Gastrocnemius medialis (tissue), 4 donors: ENCODE results near the gene GAB2. TPM values are rescaled to one million over a fixed set of nuclear protein-coding genes. Genes with fewer than 3 reads are reported as not detected.

Experiments used
- ATAC-seq, 2 donors: fragments of 150-250 bp; one replicate each; pipeline ENCODE4 v1.9.1; 2016
- DNase-seq, 2 donors: peaks; one replicate each; pipeline ENCODE4 v3.0.0-alpha.2; 2019
- H3K27ac ChIP-seq, 4 donors: fragments of 200-600 bp; sonication (generic); 1 replicate in 1 of 4; 2 replicates in 3 of 4; pipeline ENCODE4 v1.5.1; 2016 to 2018; ENCODE audit warnings: mild to moderate bottlenecking in 2 of 4, moderate library complexity in 1 of 4
- H3K27me3 ChIP-seq, 3 donors: fragments of 200-600 bp; sonication (generic) in 2 of 3; 1 replicate in 1 of 3; 2 replicates in 2 of 3; pipeline versions ENCODE4 v1.5.1 to v1.6.0; 2016 to 2019; ENCODE audit warnings: mild to moderate bottlenecking in 1 of 3, moderate library complexity in 1 of 3
- H3K36me3 ChIP-seq, 2 donors: fragments of 200-600 bp; sonication (generic) in 1 of 2; one replicate each; pipeline ENCODE4 v1.5.1; 2017 to 2018
- H3K4me1 ChIP-seq, 2 donors: fragments of 200-600 bp; sonication (generic) in 1 of 2; one replicate each; pipeline ENCODE4 v1.5.1; 2016 to 2017; ENCODE audit warnings: mild to moderate bottlenecking in 2 of 2
- H3K4me3 ChIP-seq, 4 donors: fragments of 200-600 bp; sonication (generic) in 3 of 4; 1 replicate in 1 of 4; 2 replicates in 3 of 4; pipeline ENCODE4 v1.5.1; 2016 to 2019; ENCODE audit warnings: mild to moderate bottlenecking in 2 of 4
- H3K9me3 ChIP-seq, 3 donors: fragments of 200-600 bp; sonication (generic) in 2 of 3; 1 replicate in 1 of 3; 2 replicates in 2 of 3; pipeline ENCODE4 v1.5.1; 2016 to 2019
- CTCF ChIP-seq, 5 experiments: fragments of 450-650 bp in 3 of 5; fragments of 200-600 bp in 2 of 5; sonication (generic) in 2 of 5; IDR thresholded peaks in 4 of 5; conservative IDR thresholded peaks in 1 of 5; 1 replicate in 4 of 5; 2 replicates in 1 of 5; pipeline ENCODE4 v1.5.1; 2016 to 2019; ENCODE audit warnings: antibody characterized with exemption in 5 of 5, mild to moderate bottlenecking in 3 of 5, moderate library complexity in 3 of 5
- POLR2A ChIP-seq, 2 donors: fragments of 450-650 bp; IDR thresholded peaks; one replicate each; pipeline ENCODE4 v1.6.1; 2017; ENCODE audit warnings: antibody characterized with exemption in 2 of 2, mild to moderate bottlenecking in 2 of 2, moderate library complexity in 2 of 2
- in situ Hi-C, 4 donors: fragments of 200-750 bp; cut with MboI; loops; one replicate each; pipeline versions ENCODE4 v1.15.0 to v1.8.0; 2017; ENCODE audit warnings: low sequenced_read_pairs in 4 of 4
- intact Hi-C: fragments of 100-400 bp; cut with DNase I; formaldehyde crosslinking; loops from one replicate; pipeline ENCODE4 v1.15.1; 2023; ENCODE audit warnings: low total_unique reads
- total RNA-seq, 4 donors: library from RNA; depleted of rRNA; stranded (reverse); fragments of >200 nt; gene quantifications; one replicate each; pipeline versions ENCODE4 v1.1.0 to v1.2.3, GENCODE V29; 2016

The GAB2 gene
- total RNA-seq, 4 donors from 2014 or later, result 4.9 to 68.0 (median 25.8) TPM

- no peak overlapping the region for H3K4me3 ChIP-seq
- H3K27me3 ChIP-seq, result no peaks in the 10 kb centered on the region
- H3K36me3 ChIP-seq, result no peaks in the 10 kb centered on the region
- in situ Hi-C loops, result no loop called here
- H3K27ac ChIP-seq, result peak overlapping the region; percentile 37 to 85 (median 64)
- DNase-seq (no peak), ATAC-seq (no peak)
- no peaks in the 10 kb centered on the region for H3K9me3 ChIP-seq
- intact Hi-C loops, result no loop called here
- peaks cover 37 to 45% of the 10 kb centered on the region in 2 donors for H3K4me1 ChIP-seq
- TF ChIP-seq CTCF (IDR thresholded peaks at IDR 0.05 in 4 of 5, conservative IDR thresholded peaks at IDR 0.05 in 1 of 5) (no peak), POLR2A (IDR thresholded peaks at IDR 0.05) (no peak)
Observed at GRCh38 chr11:78192223-78192719, 225.3 kb downstream of the GAB2 start.

DNA sequence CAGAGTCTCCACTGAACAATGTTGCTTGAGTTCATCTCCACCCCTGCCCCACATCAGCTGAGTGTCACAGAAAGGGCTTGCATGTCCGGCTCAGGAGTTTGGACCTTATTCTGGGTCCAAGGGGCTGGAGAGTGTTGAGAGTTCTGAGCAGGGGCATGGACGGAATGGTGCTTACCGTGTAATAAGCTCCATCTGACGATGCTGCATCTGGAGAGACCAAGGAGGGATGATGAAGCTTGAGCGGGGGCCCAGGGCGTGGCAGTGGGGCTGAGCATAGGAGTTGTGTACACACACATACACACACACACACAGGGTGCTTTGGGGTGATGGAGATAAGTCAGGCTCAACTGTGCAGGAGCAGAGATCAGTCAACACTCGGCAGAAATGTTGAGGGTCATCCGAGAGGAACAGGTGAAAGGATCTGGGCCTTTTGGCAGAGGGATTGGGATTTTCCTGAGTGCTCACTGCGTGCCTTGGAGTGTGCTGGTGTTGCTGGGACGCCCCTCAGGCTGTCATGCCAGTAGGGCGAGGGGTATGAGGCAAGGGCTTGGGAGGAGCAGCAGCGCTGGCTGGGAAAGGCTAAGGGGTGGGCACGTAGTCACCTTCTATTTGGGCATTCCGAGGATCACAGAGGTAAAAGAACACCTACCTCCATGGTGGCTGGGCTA, 226.6 kb downstream of the GAB2 start:
- ATAC-seq, result no peak
- H3K4me3 ChIP-seq, result no peak overlapping the region

DNA sequence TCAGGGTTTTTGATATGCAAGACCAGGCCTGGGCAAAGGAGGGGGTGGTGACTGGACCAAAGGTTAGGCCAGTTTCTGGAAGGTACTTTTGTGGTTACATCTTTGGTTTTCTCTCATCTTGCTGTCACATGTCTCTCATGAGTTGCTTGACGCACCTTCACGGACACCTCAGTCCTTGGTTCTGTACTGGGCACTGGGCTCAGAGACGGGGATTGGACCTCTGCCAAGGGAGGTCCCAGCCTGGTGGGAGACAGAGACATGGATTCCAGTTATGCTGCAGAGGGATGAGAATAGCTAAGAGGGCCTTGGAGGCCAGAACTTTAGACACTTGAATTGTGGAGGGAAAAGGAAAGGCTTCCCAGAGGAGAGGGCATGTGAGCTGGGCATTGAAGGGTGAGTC, 227.2 kb downstream of the GAB2 start:
- intact Hi-C loops, result no loop called here
- H3K4me3 ChIP-seq, result no peak overlapping the region
- no peaks in the 10 kb centered on the region for H3K9me3 ChIP-seq
- H3K36me3 ChIP-seq, result no peaks in the 10 kb centered on the region
- TF ChIP-seq CTCF (IDR thresholded peaks at IDR 0.05 in 4 of 5, conservative IDR thresholded peaks at IDR 0.05 in 1 of 5) (no peak), POLR2A (IDR thresholded peaks at IDR 0.05) (no peak)
- H3K27ac ChIP-seq, result peak overlapping the region in 3 of 4 donors; percentile 71 to 94 (median 85)
- DNase-seq (no peak), ATAC-seq (no peak)
- H3K27me3 ChIP-seq, result no peaks in the 10 kb centered on the region
- peaks cover 37 to 49% of the 10 kb centered on the region in 2 donors for H3K4me1 ChIP-seq
- in situ Hi-C loops, result no loop called here

More for the DNA sequence above, 226.6 kb downstream of the GAB2 start:
- TF ChIP-seq CTCF (IDR thresholded peaks at IDR 0.05 in 4 of 5, conservative IDR thresholded peaks at IDR 0.05 in 1 of 5), result no peak
- TF ChIP-seq POLR2A (IDR thresholded peaks at IDR 0.05), result no peak
- Histone ChIP-seq H3K36me3 (no peaks in the 10 kb centered on the region), H3K27ac (peak overlapping the region; percentile 57 to 85 (median 68)), H3K27me3 (no peaks in the 10 kb centered on the region), H3K9me3 (no peaks in the 10 kb centered on the region), H3K4me1 (peaks cover 37 to 49% of the 10 kb centered on the region in 2 donors)
- intact Hi-C loops (no loop called here), in situ Hi-C loops (no loop called here)
- DNase-seq, result no peak

DNA sequence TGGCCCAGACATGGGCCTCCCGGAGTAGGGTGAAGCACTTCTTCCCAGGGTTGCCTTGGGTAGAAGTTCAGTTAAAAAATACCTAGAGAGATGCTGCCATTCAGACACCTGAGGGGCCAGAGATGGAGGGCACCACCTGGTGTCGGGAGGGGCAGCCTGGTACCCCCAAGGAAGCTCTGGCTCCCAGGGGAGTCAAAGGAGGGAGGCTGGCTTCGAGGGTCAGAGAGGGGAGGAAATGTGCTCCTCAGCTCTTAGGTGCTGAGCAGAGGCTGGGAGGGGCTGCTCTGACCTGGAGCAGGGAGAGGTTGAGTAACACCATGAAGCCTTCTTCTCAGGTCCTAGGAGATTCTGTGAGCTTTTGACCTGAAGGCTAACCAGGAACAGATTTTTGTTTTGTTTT, 227.8 kb downstream of the GAB2 start:
- no peak for DNase-seq
- in situ Hi-C loops (no loop called here), intact Hi-C loops (loop anchor here (2.0 kb wide), 2 partner anchors 41 to 195 kb away; partner anchors contain the start of gene INTS4)
- TF ChIP-seq CTCF (IDR thresholded peaks at IDR 0.05 in 4 of 5, conservative IDR thresholded peaks at IDR 0.05 in 1 of 5) (no peak), POLR2A (IDR thresholded peaks at IDR 0.05) (no peak)
- Histone ChIP-seq H3K9me3 (no peaks in the 10 kb centered on the region), H3K27me3 (no peaks in the 10 kb centered on the region), H3K4me3 (peak overlapping the region in 3 of 4 donors; percentile 63 to 100 (median 98)), H3K4me1 (peaks cover 37 to 49% of the 10 kb centered on the region in 2 donors), H3K36me3 (no peaks in the 10 kb centered on the region), H3K27ac (peak overlapping the region; percentile 71 to 94 (median 86))
- no peak for ATAC-seq
